ENCODE results near the gene AQR. TPM values are rescaled to one million over a fixed set of nuclear protein-coding genes. Genes with fewer than 3 reads are reported as not detected.
A peak's percentile ranks its signal among the peaks of the same experiment; 100 is the strongest.

AQR gene
- total RNA-seq, 4 donors from 2014 or later = 6.3 to 13.1 (median 10.3) TPM

DNA sequence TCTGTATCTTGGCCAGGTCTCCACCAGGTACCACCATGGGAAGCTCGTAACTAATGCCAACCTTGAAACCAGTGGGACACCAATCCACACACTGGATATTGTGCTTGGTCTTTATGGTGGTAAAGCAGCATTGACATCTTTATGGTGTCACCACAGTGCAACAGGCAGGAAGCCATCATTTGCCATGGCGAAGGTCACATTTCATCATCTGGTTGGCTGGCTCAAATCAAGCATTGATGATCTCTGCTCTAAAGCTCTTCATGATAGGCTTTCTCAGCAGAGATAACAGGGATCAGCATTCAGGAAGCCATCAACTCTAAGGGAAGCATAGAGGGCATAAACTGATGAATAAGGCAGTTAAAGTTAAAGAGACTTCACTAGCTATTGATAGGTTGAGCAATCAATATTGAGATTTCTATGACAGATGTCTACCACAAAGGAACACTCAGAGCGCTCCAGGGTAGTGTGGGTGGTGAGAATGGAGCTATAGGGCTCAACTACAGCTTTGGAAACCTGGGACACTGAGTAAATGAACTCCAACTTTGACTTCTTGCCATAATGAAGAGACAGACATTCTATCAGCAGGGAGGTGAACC, 120.1 kb downstream of the AQR start:
- H3K36me3 ChIP-seq = no peaks in the 10 kb centered on the region
- DNase-seq (no peak), ATAC-seq (no peak)
- no peak overlapping the region for H3K4me3 ChIP-seq
- H3K27me3 ChIP-seq = no peaks in the 10 kb centered on the region
- H3K27ac ChIP-seq = no peak overlapping the region
- intact Hi-C loops (cut with DNase I; ENCODE audit: low total_unique reads) (no loop called here), in situ Hi-C loops (cut with MboI; ENCODE audit: low sequenced_read_pairs in 4 of 4) (no loop called here)
- TF ChIP-seq CTCF (IDR thresholded peaks at IDR 0.05 in 4 of 5, conservative IDR thresholded peaks at IDR 0.05 in 1 of 5) (no peak), POLR2A (IDR thresholded peaks at IDR 0.05) (no peak)
- no peaks in the 10 kb centered on the region for H3K4me1 ChIP-seq
- H3K9me3 ChIP-seq = no peaks in the 10 kb centered on the region

DNA sequence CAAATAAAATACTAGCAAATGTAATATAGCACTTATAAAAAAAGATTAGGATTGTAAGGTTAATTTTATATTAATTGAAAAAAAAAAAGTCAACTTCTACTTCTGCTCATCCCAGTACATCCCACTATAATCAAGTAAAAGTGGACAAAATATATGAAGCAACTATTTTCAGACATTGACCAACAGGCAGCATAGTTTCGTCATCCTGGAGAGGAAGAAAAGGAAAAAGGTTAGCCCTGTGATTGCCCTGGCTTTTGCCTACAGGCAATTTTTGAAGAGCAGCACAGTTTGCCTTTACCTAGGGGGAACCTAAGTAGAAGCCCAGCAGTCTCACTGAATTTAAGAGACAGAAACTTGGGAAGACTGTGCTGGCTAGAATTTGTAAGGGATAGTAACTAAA, 121.9 kb downstream of the AQR start:
- in situ Hi-C loops (cut with MboI; ENCODE audit: low sequenced_read_pairs in 4 of 4) (no loop called here), intact Hi-C loops (cut with DNase I; ENCODE audit: low total_unique reads) (no loop called here)
- no peaks in the 10 kb centered on the region for H3K9me3 ChIP-seq

GRCh38 chr15:34841262-34841725, 128.2 kb downstream of the AQR start:
- Histone ChIP-seq H3K4me3 (no peak overlapping the region), H3K36me3 (no peaks in the 10 kb centered on the region), H3K27me3 (no peaks in the 10 kb centered on the region), H3K27ac (no peak overlapping the region), H3K9me3 (no peaks in the 10 kb centered on the region), H3K4me1 (no peaks in the 10 kb centered on the region)
- ATAC-seq = no peak
- no peak for TF ChIP-seq CTCF (IDR thresholded peaks at IDR 0.05 in 4 of 5, conservative IDR thresholded peaks at IDR 0.05 in 1 of 5)
- no peak for TF ChIP-seq POLR2A (IDR thresholded peaks at IDR 0.05)
- in situ Hi-C loops (cut with MboI; ENCODE audit: low sequenced_read_pairs in 4 of 4) = no loop called here
- no peak for DNase-seq
- intact Hi-C loops (cut with DNase I; ENCODE audit: low total_unique reads) = no loop called here

More for the DNA sequence above, 121.9 kb downstream of the AQR start:
- DNase-seq (no peak), ATAC-seq (no peak)
- no peak overlapping the region for H3K27ac ChIP-seq
- H3K36me3 ChIP-seq = no peaks in the 10 kb centered on the region
- no peaks in the 10 kb centered on the region for H3K27me3 ChIP-seq
- H3K4me1 ChIP-seq = no peaks in the 10 kb centered on the region
- TF ChIP-seq CTCF (IDR thresholded peaks at IDR 0.05 in 4 of 5, conservative IDR thresholded peaks at IDR 0.05 in 1 of 5) (no peak), POLR2A (IDR thresholded peaks at IDR 0.05) (no peak)
- no peak overlapping the region for H3K4me3 ChIP-seq

GRCh38 chr15:34838282-34838681, 131.3 kb downstream of the AQR start:
- ATAC-seq (no peak), DNase-seq (no peak)
- Histone ChIP-seq H3K4me1 (no peaks in the 10 kb centered on the region), H3K27ac (peak overlapping the region in 1 of 4 donors; percentile 64), H3K36me3 (no peaks in the 10 kb centered on the region), H3K27me3 (no peaks in the 10 kb centered on the region), H3K9me3 (no peaks in the 10 kb centered on the region), H3K4me3 (no peak overlapping the region)
- no peak for TF ChIP-seq CTCF (IDR thresholded peaks at IDR 0.05 in 4 of 5, conservative IDR thresholded peaks at IDR 0.05 in 1 of 5)
- TF ChIP-seq POLR2A (IDR thresholded peaks at IDR 0.05) = no peak
- intact Hi-C loops (cut with DNase I; ENCODE audit: low total_unique reads) = no loop called here
- in situ Hi-C loops (cut with MboI; ENCODE audit: low sequenced_read_pairs in 4 of 4) = no loop called here
